MM.1S (cell line): ENCODE results near the gene TUT1.

Source experiments
- CTCF ChIP-seq: fragments of 300-600 bp; sonication (generic); IDR thresholded peaks from 2 replicates; pipeline ENCODE4 v1.5.1; 2016; ENCODE audit warnings: antibody characterized with exemption, low read length, mixed read lengths
- EZH2phosphoT487 ChIP-seq: fragments of 300-600 bp; sonication (generic); IDR thresholded peaks from 2 replicates; pipeline ENCODE4 v1.6.1; 2018; ENCODE audit warnings: antibody characterized with exemption, low read length

GRCh38 chr11:62573592-62574362 lies 17.5 kb downstream of the TUT1 start, which contains the start of gene EEF1G:
- no peak for TF ChIP-seq CTCF
- no peak for TF ChIP-seq EZH2phosphoT487
